Neutrophil (primary cell): ENCODE results near the gene TAF9.
A peak's percentile ranks its signal among the peaks of the same experiment; 100 is the strongest.
"Not testable (repeated sequence)": the region's sequence is repeated elsewhere in the genome, so short reads cannot be mapped to it uniquely, and the experiment has no call there.

Source experiments
- H3K27ac ChIP-seq: fragments of 200-600 bp; sonication (generic); 2 replicates; pipeline ENCODE4 v1.5.1; 2016; ENCODE audit warnings: mild to moderate bottlenecking, moderate library complexity
- H3K27me3 ChIP-seq: fragments of 200-600 bp; sonication (generic); 2 replicates; pipeline ENCODE4 v1.6.0; 2016; ENCODE audit warnings: mild to moderate bottlenecking
- H3K36me3 ChIP-seq: fragments of 200-600 bp; sonication (generic); 2 replicates; pipeline ENCODE4 v1.5.1; 2017
- H3K4me1 ChIP-seq, 2 experiments: fragments of 200-600 bp in 1 of 2; sonication (generic) in 1 of 2; 1 replicate in 1 of 2; 2 replicates in 1 of 2; pipeline versions ENCODE4 v1.5.1 to v1.6.1; 2013 to 2016; ENCODE audit warnings: low read depth in 1 of 2, low read length in 1 of 2, mild to moderate bottlenecking in 1 of 2, moderate library complexity in 1 of 2; ENCODE audit not compliant: control insufficient read depth in 1 of 2, insufficient read depth in 1 of 2
- H3K4me3 ChIP-seq, 2 experiments: fragments of 200-600 bp in 1 of 2; sonication (generic) in 1 of 2; 1 replicate in 1 of 2; 2 replicates in 1 of 2; pipeline ENCODE4 v1.5.1; 2013 to 2016; ENCODE audit warnings: low read depth in 1 of 2, low read length in 1 of 2, mild to moderate bottlenecking in 1 of 2, moderate library complexity in 1 of 2
- H3K9me3 ChIP-seq: fragments of 200-600 bp; sonication (generic); 2 replicates; pipeline ENCODE4 v1.5.1; 2016
- CTCF ChIP-seq: fragments of 200-600 bp; sonication (generic); IDR thresholded peaks from 2 replicates; pipeline ENCODE4 v1.5.1; 2016; ENCODE audit warnings: antibody characterized with exemption

The TAF9 gene

DNA sequence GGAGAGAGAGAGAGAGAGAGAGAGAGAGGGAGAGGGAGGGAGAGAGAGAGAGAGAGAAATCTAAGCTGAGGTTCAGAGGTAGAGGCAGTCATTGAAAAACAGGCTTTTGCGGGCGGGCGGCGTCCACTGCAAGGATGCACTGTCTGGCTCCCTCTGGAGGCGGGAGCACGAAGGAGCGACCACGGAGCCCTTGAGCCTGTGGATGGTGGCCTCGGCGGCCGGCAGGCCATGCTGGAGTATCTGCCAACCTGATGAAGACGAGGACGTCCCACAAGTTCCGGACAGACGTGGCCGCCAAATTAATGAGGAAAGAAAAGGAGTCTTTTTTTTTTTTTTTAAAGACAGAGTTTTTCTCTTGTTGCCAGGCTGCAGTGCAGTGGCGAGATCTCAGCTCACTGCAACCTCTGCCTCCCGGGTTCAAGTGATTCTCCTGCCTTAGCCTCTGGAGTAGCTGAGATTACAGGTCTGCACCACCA lies 34.5 kb downstream of the TAF9 start:
- no peaks in the 10 kb centered on the region for H3K27me3 ChIP-seq
- peak; percentile 86 for TF ChIP-seq CTCF
- H3K4me3 ChIP-seq, result peak overlapping the region in 1 of 2 experiments; percentile 32
- peak overlapping the region; percentile 71 for H3K27ac ChIP-seq
- H3K36me3 ChIP-seq, result no peaks in the 10 kb centered on the region
- H3K9me3 ChIP-seq, result no peaks in the 10 kb centered on the region
- peaks cover 48 to 51% of the 10 kb centered on the region in 2 experiments for H3K4me1 ChIP-seq

- Histone ChIP-seq H3K4me1 (peaks cover 48 to 51% of the 10 kb centered on the region in 2 experiments), H3K27ac (peak overlapping the region; percentile 71)
- H3K4me3 ChIP-seq, H3K9me3 ChIP-seq, H3K36me3 ChIP-seq, H3K27me3 ChIP-seq: not testable (repeated sequence)
These were observed 35.5 kb downstream of the TAF9 start for GRCh38 chr5:69333668-69334315.

- Histone ChIP-seq H3K36me3 (no peaks in the 10 kb centered on the region), H3K4me3 (peak overlapping the region; percentile 85 to 93), H3K27ac (peak overlapping the region; percentile 93), H3K27me3 (no peaks in the 10 kb centered on the region), H3K9me3 (no peaks in the 10 kb centered on the region), H3K4me1 (peaks cover 62 to 65% of the 10 kb centered on the region in 2 experiments)
- no peak for TF ChIP-seq CTCF
These were observed 37.5 kb downstream of the TAF9 start for GRCh38 chr5:69331528-69332445.

- Histone ChIP-seq H3K27ac (no peak overlapping the region), H3K9me3 (no peaks in the 10 kb centered on the region), H3K4me1 (peaks cover 65 to 69% of the 10 kb centered on the region in 2 experiments), H3K36me3 (no peaks in the 10 kb centered on the region), H3K27me3 (no peaks in the 10 kb centered on the region), H3K4me3 (no peak overlapping the region)
- TF ChIP-seq CTCF, result no peak
These were observed 39.3 kb downstream of the TAF9 start for GRCh38 chr5:69329905-69330489.

DNA sequence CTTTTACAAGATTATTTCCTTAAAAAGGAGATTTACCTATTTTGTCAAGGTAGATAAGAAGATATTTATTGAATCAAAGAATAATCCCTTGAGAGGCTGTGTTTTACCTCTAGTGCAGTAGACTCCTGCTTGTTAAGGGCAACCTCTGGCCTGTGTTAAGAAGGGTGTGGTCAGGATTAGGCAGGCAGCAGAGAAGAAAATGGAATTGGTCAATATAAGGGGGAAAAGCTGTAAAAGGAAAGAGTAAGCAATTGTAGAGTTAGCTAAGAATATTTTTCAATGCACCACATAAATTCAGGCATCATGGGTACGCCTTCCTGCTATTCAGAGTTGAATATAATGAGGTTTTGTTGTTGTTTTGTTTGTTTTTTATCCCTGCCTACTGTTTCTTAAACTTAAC lies 43.0 kb downstream of the TAF9 start:
- TF ChIP-seq CTCF, result no peak
- Histone ChIP-seq H3K36me3 (no peaks in the 10 kb centered on the region), H3K4me3 (no peak overlapping the region), H3K9me3 (no peaks in the 10 kb centered on the region), H3K27ac (peak overlapping the region; percentile 99), H3K27me3 (no peaks in the 10 kb centered on the region), H3K4me1 (peaks cover 77 to 79% of the 10 kb centered on the region in 2 experiments)
